Measurements from ENCODE around the gene SPIN3. TPM values are rescaled to one million over a fixed set of nuclear protein-coding genes. Genes with fewer than 3 reads are reported as not detected.

Gene SPIN3
- total RNA-seq, 1 experiment from 2014 or later = 13.0 TPM

- H3K9me3 ChIP-seq (replicated peaks) = no peaks in the 10 kb centered on the region
- no peak overlapping the region for H3K27ac ChIP-seq
- no peak overlapping the region for H3K4me3 ChIP-seq
- no peaks in the 10 kb centered on the region for H3K4me1 ChIP-seq
- H3K36me3 ChIP-seq = no peaks in the 10 kb centered on the region
- no peak for DNase-seq
- H3K27me3 ChIP-seq = no peaks in the 10 kb centered on the region
These were observed 52.1 kb downstream of the SPIN3 start for GRCh38 chrX:56943264-56943663.

Other genes starting within 250 kb of the SPIN3 start
- 20.3 and 21.0 TPM in 2 replicates for gene SPIN2B, start 126.0 kb upstream of the SPIN3 start, total RNA-seq (2014; rRNA removed; shearing (Covaris generic))
- gene SPIN2A, start 141.9 kb upstream of the SPIN3 start, total RNA-seq (2014; rRNA removed; shearing (Covaris generic)) = 0.25 and 0.42 TPM in 2 replicates